HG03354 (cell line): ENCODE measurements around the gene BCHE.

ENCODE experiments used
- ATAC-seq: cut with Tn5 transposase; IDR thresholded peaks from one replicate; pipeline ENCODE4 v1.9.1; 2021; ENCODE audit warnings: mild to moderate bottlenecking; ENCODE audit not compliant: unreplicated experiment, poor library complexity, severe bottlenecking

Gene BCHE

GRCh38 chr3:165837058-165837525 is at the start of gene BCHE:
Gene BCHE, minus strand, starts transcription at chr3:165837423. Its CDS starts 6,390 bp downstream, at chr3:165831033.
- no peak for ATAC-seq

GRCh38 chr3:165885558-165886270 is 48.5 kb upstream of the BCHE start:
- ATAC-seq = no peak

GRCh38 chr3:165884518-165884917 is 47.3 kb upstream of the BCHE start:
- no peak for ATAC-seq

GRCh38 chr3:165883863-165884478 is 46.7 kb upstream of the BCHE start:
- no peak for ATAC-seq

- ATAC-seq = no peak
Measured at GRCh38 chr3:165883117-165883516, 45.9 kb upstream of the BCHE start.

GRCh38 chr3:165875644-165876043 is 38.4 kb upstream of the BCHE start:
- no peak for ATAC-seq

- ATAC-seq = no peak
Measured at GRCh38 chr3:165874663-165875489, 37.7 kb upstream of the BCHE start.

- ATAC-seq = no peak
Measured at GRCh38 chr3:165868088-165868487, 30.9 kb upstream of the BCHE start.

GRCh38 chr3:165859061-165859460 is 21.8 kb upstream of the BCHE start:
- ATAC-seq = no peak

GRCh38 chr3:165855581-165855980 is 18.4 kb upstream of the BCHE start:
- ATAC-seq = no peak

- ATAC-seq = peak; percentile 64
Measured at GRCh38 chr3:165854696-165855095, 17.5 kb upstream of the BCHE start.

- ATAC-seq = no peak
Measured at GRCh38 chr3:165852711-165853110, 15.5 kb upstream of the BCHE start.

- no peak for ATAC-seq
Measured at GRCh38 chr3:165852191-165852590, 15.0 kb upstream of the BCHE start.

- ATAC-seq = no peak
Measured at GRCh38 chr3:165846056-165846455, 8.8 kb upstream of the BCHE start.

- ATAC-seq = no peak
Measured at GRCh38 chr3:165839296-165840076, 2.3 kb upstream of the BCHE start.

- no peak for ATAC-seq
Measured at GRCh38 chr3:165837801-165838200, 578 bp upstream of the BCHE start.

GRCh38 chr3:165835431-165835830 is 1.8 kb downstream of the BCHE start:
- ATAC-seq = no peak

GRCh38 chr3:165830746-165831145 is 6.5 kb downstream of the BCHE start:
- no peak for ATAC-seq

- no peak for ATAC-seq
Measured at GRCh38 chr3:165827883-165828282, 9.3 kb downstream of the BCHE start.

- ATAC-seq = no peak
Measured at GRCh38 chr3:165827233-165827632, 10.0 kb downstream of the BCHE start.
